ENCODE results near the gene CBLN1.

DNA sequence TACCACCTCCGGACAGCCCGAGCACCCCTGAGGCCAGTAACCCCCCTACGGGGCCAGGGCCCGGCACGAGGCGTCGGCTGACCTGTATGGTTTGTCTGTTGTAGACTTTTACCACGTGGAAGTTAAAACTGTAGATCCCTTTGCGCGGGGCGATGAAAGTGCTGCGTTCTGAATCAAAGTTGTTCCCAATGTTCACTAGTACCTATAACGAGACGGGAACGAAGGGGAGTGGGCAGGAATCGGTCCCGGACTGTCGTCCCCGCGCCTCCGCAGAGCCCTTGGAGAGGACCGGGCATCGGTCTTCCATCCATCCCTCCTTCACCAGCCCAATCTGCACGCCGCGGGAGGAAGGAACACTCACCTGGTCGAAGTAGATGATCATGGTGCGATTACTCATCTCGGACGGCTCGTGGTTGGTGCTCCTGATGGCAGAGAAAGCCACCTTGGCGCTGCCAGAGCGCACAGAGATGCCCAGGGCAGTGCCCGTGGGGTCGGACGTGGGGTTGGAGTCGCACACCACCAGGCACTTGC is 732 bp downstream of the CBLN1 start:
- TF ChIP-seq CTCF (IDR thresholded peaks at IDR 0.05), result no peak
- no peak for TF ChIP-seq POLR2A (IDR thresholded peaks at IDR 0.05)

All from uterus (tissue), 2 donors.